H1 (cell line): ENCODE measurements around the gene TMEM44. TPM values are rescaled to one million over a fixed set of nuclear protein-coding genes. Genes with fewer than 3 reads are reported as not detected.

Experiments used
- CTCF ChIA-PET: fragments of 300-600 bp; sonication (Branson Sonifier 250); formaldehyde crosslinking; loops from one replicate; lab custom pipeline; 2021; ENCODE audit not compliant: partially characterized antibody; lab: Charles Lee
- POLR2A ChIA-PET: fragments of 300-600 bp; sonication (Branson Sonifier 250); formaldehyde crosslinking; loops from one replicate; lab custom pipeline; 2021; ENCODE audit warnings: inconsistent platforms; ENCODE audit not compliant: partially characterized antibody; lab: Charles Lee
- DNase-seq, 2 experiments: peaks; one replicate each; pipeline versions ENCODE4 v3.0.0 to v3.0.0-alpha.2; 2010 to 2022; ENCODE audit warnings: low spot score in 2 of 2, low read depth in 1 of 2, mixed read lengths in 1 of 2
- FAIRE-seq: peaks from 2 replicates; lab custom pipeline; 2011; peaks lifted over from hg19 to GRCh38; lab: Jason Lieb, UNC
- H2AFZ ChIP-seq: 2 replicates; pipeline ENCODE4 v1.8.1; 2012; ENCODE audit warnings: low read length, inconsistent platforms
- H2AK5ac ChIP-seq: 2 replicates; pipeline ENCODE4 v1.6.1; 2013; ENCODE audit warnings: low read depth, low read length
- H2BK120ac ChIP-seq: replicated peaks from 2 replicates; pipeline ENCODE3; 2013; ENCODE audit warnings: low read depth, low read length, inconsistent platforms
- H2BK12ac ChIP-seq: 2 replicates; pipeline ENCODE4 v1.6.1; 2013; ENCODE audit warnings: low read depth, low read length
- H2BK15ac ChIP-seq: 2 replicates; pipeline ENCODE4 v1.6.1; 2013; ENCODE audit warnings: low read length
- H2BK20ac ChIP-seq: 2 replicates; pipeline ENCODE4 v1.6.1; 2013; ENCODE audit warnings: low read length
- H2BK5ac ChIP-seq: 2 replicates; pipeline ENCODE4 v1.6.1; 2013; ENCODE audit warnings: low read depth, low read length
- H3K14ac ChIP-seq: 2 replicates; pipeline ENCODE4 v1.6.1; 2013; ENCODE audit warnings: inconsistent platforms; ENCODE audit not compliant: insufficient read length
- H3K18ac ChIP-seq: 2 replicates; pipeline ENCODE4 v1.6.1; 2013; ENCODE audit warnings: low read length; ENCODE audit errors: extremely low read depth
- H3K23ac ChIP-seq: 2 replicates; pipeline ENCODE4 v1.6.1; 2013; ENCODE audit warnings: inconsistent platforms; ENCODE audit not compliant: insufficient read length
- H3K23me2 ChIP-seq: 2 replicates; pipeline ENCODE4 v1.6.1; 2013; ENCODE audit warnings: low read depth, low read length
- H3K27ac ChIP-seq: 2 replicates; pipeline ENCODE4 v1.6.1; 2011; ENCODE audit warnings: low read depth, low read length, inconsistent platforms
- H3K27me3 ChIP-seq, 4 experiments: replicated peaks in 1 of 4; 1 replicate in 1 of 4; 2 replicates in 3 of 4; pipeline versions ENCODE4 v1.6.1 to v1.8.1; 2011 to 2013; ENCODE audit warnings: low read length in 3 of 4, mild to moderate bottlenecking in 3 of 4, inconsistent platforms in 2 of 4, mixed read lengths in 2 of 4, moderate library complexity in 1 of 4; ENCODE audit not compliant: control insufficient read depth in 3 of 4, insufficient read depth in 3 of 4; ENCODE audit errors: extremely low read depth in 1 of 4
- H3K36me3 ChIP-seq, 4 experiments: 2 replicates each; pipeline versions ENCODE4 v1.6.1 to v1.8.1; 2011 to 2013; ENCODE audit warnings: mild to moderate bottlenecking in 4 of 4, low read length in 3 of 4, moderate library complexity in 2 of 4, control low read depth in 1 of 4, inconsistent platforms in 1 of 4; ENCODE audit not compliant: insufficient read depth in 4 of 4, control insufficient read depth in 2 of 4
- H3K4ac ChIP-seq: replicated peaks from 2 replicates; pipeline ENCODE3; 2013; ENCODE audit warnings: low read length, low read depth, mixed read lengths, inconsistent platforms; ENCODE audit not compliant: insufficient read length
- H3K4me1 ChIP-seq, 4 experiments: replicated peaks in 1 of 4; 1 replicate in 1 of 4; 2 replicates in 3 of 4; pipeline versions ENCODE4 v1.6.1 to v1.8.1; 2011 to 2013; ENCODE audit warnings: low read length in 3 of 4, inconsistent platforms in 2 of 4, mixed read lengths in 1 of 4; ENCODE audit not compliant: insufficient read depth in 4 of 4, control insufficient read depth in 3 of 4
- H3K4me2 ChIP-seq, 2 experiments: 2 replicates each; pipeline versions ENCODE4 v1.6.1 to v1.8.1; 2011 to 2013; ENCODE audit warnings: low read depth in 2 of 2, low read length in 2 of 2, control low read depth in 1 of 2, inconsistent platforms in 1 of 2, mild to moderate bottlenecking in 1 of 2; ENCODE audit not compliant: insufficient read depth in 1 of 2
- H3K4me3 ChIP-seq, 4 experiments: fragments of 200-600, 300-600 bp in 1 of 4; sonication (generic), shearing (Covaris generic), sonication (Bioruptor Twin) in 1 of 4; 2 replicates each; pipeline versions ENCODE4 v1.5.1 to v1.8.1; 2011 to 2016; ENCODE audit warnings: low read length in 4 of 4, low read depth in 3 of 4, control low read depth in 2 of 4, inconsistent platforms in 2 of 4, mild to moderate bottlenecking in 2 of 4, mixed read lengths in 1 of 4, moderate library complexity in 1 of 4; ENCODE audit not compliant: insufficient read depth in 2 of 4; ENCODE audit errors: extremely low read depth in 1 of 4
- H3K56ac ChIP-seq: replicated peaks from 2 replicates; pipeline ENCODE3; 2013; ENCODE audit warnings: low read depth, mild to moderate bottlenecking, mixed read lengths, low read length, inconsistent platforms; ENCODE audit not compliant: insufficient read length
- H3K79me1 ChIP-seq: 2 replicates; pipeline ENCODE4 v1.6.1; 2013; ENCODE audit warnings: low read depth, low read length, control low read depth
- H3K79me2 ChIP-seq, 2 experiments: 2 replicates each; pipeline versions ENCODE4 v1.6.1 to v1.8.1; 2012 to 2013; ENCODE audit warnings: low read length in 2 of 2, mild to moderate bottlenecking in 2 of 2, inconsistent platforms in 1 of 2; ENCODE audit not compliant: insufficient read depth in 2 of 2, control insufficient read depth in 1 of 2
- H3K9ac ChIP-seq, 4 experiments: replicated peaks in 1 of 4; 1 replicate in 1 of 4; 2 replicates in 3 of 4; pipeline versions ENCODE4 v1.6.1 to v1.8.1; 2011 to 2013; ENCODE audit warnings: low read depth in 3 of 4, low read length in 3 of 4, control low read depth in 2 of 4, mild to moderate bottlenecking in 2 of 4, moderate library complexity in 2 of 4, inconsistent platforms in 1 of 4; ENCODE audit errors: extremely low read depth in 1 of 4
- H3K9me3 ChIP-seq, 2 experiments: 2 replicates each; pipeline versions ENCODE4 v1.6.1 to v1.8.1; 2012 to 2013; ENCODE audit warnings: mild to moderate bottlenecking in 2 of 2, moderate library complexity in 2 of 2, control low read depth in 1 of 2, inconsistent platforms in 1 of 2, low read depth in 1 of 2, low read length in 1 of 2, mixed read lengths in 1 of 2; ENCODE audit not compliant: insufficient read depth in 2 of 2
- H4K20me1 ChIP-seq, 2 experiments: replicated peaks in 1 of 2; 2 replicates each; pipeline versions ENCODE3 to v1.8.1; 2011 to 2013; ENCODE audit warnings: inconsistent platforms in 2 of 2, low read length in 2 of 2, mild to moderate bottlenecking in 1 of 2; ENCODE audit not compliant: insufficient read depth in 2 of 2, control insufficient read depth in 1 of 2
- H4K5ac ChIP-seq: 2 replicates; pipeline ENCODE4 v1.6.1; 2013; ENCODE audit warnings: low read length, low read depth, mixed read lengths, inconsistent platforms; ENCODE audit not compliant: insufficient read length
- H4K8ac ChIP-seq: 2 replicates; pipeline ENCODE4 v1.8.0; 2013; ENCODE audit warnings: mild to moderate bottlenecking, moderate library complexity, low read length, inconsistent platforms; ENCODE audit not compliant: insufficient read depth; ENCODE audit errors: extremely low read depth
- H4K91ac ChIP-seq: replicated peaks from 2 replicates; pipeline ENCODE3; 2013; ENCODE audit warnings: low read length, mixed read lengths, inconsistent platforms; ENCODE audit not compliant: insufficient read length
- BCL11A ChIP-seq, 2 experiments: IDR thresholded peaks; one replicate each; pipeline ENCODE4 v1.6.1; 2011; ENCODE audit warnings: low read depth in 2 of 2, low read length in 2 of 2, mild to moderate bottlenecking in 2 of 2
- CREB1 ChIP-seq: IDR thresholded peaks from 2 replicates; pipeline ENCODE4 v1.6.1; 2012; ENCODE audit warnings: inconsistent platforms
- GTF2F1 ChIP-seq: IDR thresholded peaks from 2 replicates; pipeline ENCODE4 v1.6.1; 2012; ENCODE audit warnings: low read depth, low read length, improper control_type of control experiment, borderline replicate concordance
- JUND ChIP-seq: IDR thresholded peaks from 2 replicates; pipeline ENCODE4 v1.6.1; 2011; ENCODE audit warnings: mild to moderate bottlenecking, improper control_type of control experiment, low read length
- NRF1 ChIP-seq: IDR thresholded peaks from 2 replicates; pipeline ENCODE4 v1.6.1; 2011; ENCODE audit warnings: mild to moderate bottlenecking, low read depth, low read length, improper control_type of control experiment
- SIN3A ChIP-seq, 2 experiments: IDR thresholded peaks in 1 of 2; conservative IDR thresholded peaks in 1 of 2; 2 replicates each; pipeline ENCODE4 v1.6.1; 2011 to 2012; ENCODE audit warnings: low read length in 2 of 2, improper control_type of control experiment in 1 of 2, low read depth in 1 of 2, mild to moderate bottlenecking in 1 of 2
- SP1 ChIP-seq: IDR thresholded peaks from 2 replicates; pipeline ENCODE4 v1.6.1; 2011; ENCODE audit warnings: low read depth, low read length
- TAF1 ChIP-seq: IDR thresholded peaks from 2 replicates; pipeline ENCODE4 v1.6.1; 2011; ENCODE audit warnings: mild to moderate bottlenecking, low read depth, low read length
- TCF12 ChIP-seq: IDR thresholded peaks from 2 replicates; pipeline ENCODE4 v1.6.1; 2011; ENCODE audit warnings: low read depth, mild to moderate bottlenecking, low read length
- TEAD4 ChIP-seq: IDR thresholded peaks from 2 replicates; pipeline ENCODE4 v1.6.1; 2012; ENCODE audit warnings: low read depth, low read length, inconsistent platforms, mixed read lengths
- USF2 ChIP-seq: IDR thresholded peaks from 2 replicates; pipeline ENCODE4 v1.6.1; 2011; ENCODE audit warnings: low read length, improper control_type of control experiment
- WGBS, 2 experiments: shearing (Covaris generic) in 1 of 2; methylation state at CpG; one replicate each; pipeline versions ENCODE4 v1.1.6 to v1.1.7; 2013 to 2015; ENCODE audit warnings: low lambda C conversion rate in 2 of 2, mixed read lengths in 2 of 2, inconsistent platforms in 1 of 2, low coverage in 1 of 2, missing lambda C conversion rate in 1 of 2; ENCODE audit not compliant: insufficient replicate concordance in 2 of 2, insufficient coverage in 1 of 2, insufficient read length in 1 of 2; ENCODE audit errors: extremely low coverage in 1 of 2, missing lambda C conversion rate in 1 of 2; 5-methylcytosine and 5-hydroxymethylcytosine counted together
- polyA plus RNA-seq, 7 experiments: library from polyadenylated mRNA; depleted of rRNA in 3 of 7; stranded (reverse) in 5 of 7; unstranded in 2 of 7; fragments of >200 nt in 5 of 7; fragments of 200-250 nt in 2 of 7; gene quantifications; 1 replicate in 5 of 7; 2 replicates in 1 of 7; 4 replicates in 1 of 7; pipeline versions ENCODE4 v1.2.1 to v1.2.3, GENCODE V29; 2011 to 2013; ENCODE audit warnings: missing spikeins in 2 of 7, mixed read lengths in 2 of 7
- total RNA-seq: library from RNA; stranded (reverse); fragmentation: NEBNext Ultra II Directional; extraction: Animal tissue kit (Norgen Biotek cat#: 25700); gene quantifications from 2 replicates; pipeline ENCODE4 v1.2.1, GENCODE V29; 2021

Gene TMEM44
- total and polyA plus RNA-seq, 2 of the 8 experiments (the other 6 are each of a cell fraction or from before 2014, with no cell fraction given), result 14.0 to 16.7 TPM

DNA sequence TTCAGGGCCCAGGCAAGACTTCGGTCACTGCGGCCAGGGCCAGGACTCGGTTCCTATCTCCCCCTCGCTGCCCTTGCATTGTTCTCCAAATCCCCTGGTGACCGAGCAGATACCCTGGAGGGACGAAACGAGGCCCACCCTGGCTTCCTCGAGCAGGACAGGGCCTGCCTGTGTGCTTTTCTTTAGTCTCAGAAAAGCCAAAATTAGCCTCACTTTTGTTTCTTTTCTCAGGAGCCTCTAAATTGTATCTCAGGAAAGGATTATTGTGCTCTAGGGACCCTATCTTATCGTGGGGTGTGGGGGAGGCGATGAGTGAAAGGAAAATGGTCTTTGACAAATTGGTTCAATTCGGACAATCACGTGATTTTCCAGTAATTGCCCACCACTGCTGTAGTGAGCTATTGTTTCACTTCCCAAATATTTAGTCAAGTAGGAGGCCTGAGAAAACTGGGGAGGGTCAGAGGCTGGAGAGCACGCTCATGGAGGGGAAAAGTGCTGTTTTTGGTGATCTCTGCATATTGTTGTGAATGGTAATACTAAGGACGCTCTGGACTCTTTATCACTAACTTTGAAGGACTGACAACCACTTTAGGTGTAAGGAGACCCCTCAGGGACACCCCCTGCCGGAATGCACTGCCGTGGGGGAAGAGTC lies 61.6 kb downstream of the TMEM44 start:
- H3K36me3 ChIP-seq, result no peaks in the 10 kb centered on the region
- DNase-seq, result no peak
- POLR2A ChIA-PET, result interaction anchor here (1.5 kb wide), 1 partner anchor 86 kb away, joined by 4 read pairs; no protein-coding TSS in a partner anchor

More for the DNA sequence above, 61.6 kb downstream of the TMEM44 start:
- Histone ChIP-seq H4K5ac (no peak overlapping the region), H4K91ac (no peak overlapping the region), H2BK15ac (no peak overlapping the region), H3K4me2 (no peak overlapping the region), H2AFZ (peak overlapping the region; percentile 46; the same call in 1 of the 2 replicates), H4K8ac (no peak overlapping the region), H3K4me1 (no peaks in the 10 kb centered on the region), H3K23ac (no peak overlapping the region), H2BK12ac (no peak overlapping the region), H2AK5ac (no peak overlapping the region), H3K79me1 (no peaks in the 10 kb centered on the region), H3K23me2 (no peaks in the 10 kb centered on the region), H3K79me2 (no peaks in the 10 kb centered on the region), H3K18ac (no peak overlapping the region), H3K4me3 (no peak overlapping the region), H3K9me3 (no peaks in the 10 kb centered on the region), H3K27ac (no peak overlapping the region), H3K9ac (no peak overlapping the region), H2BK5ac (no peak overlapping the region), H3K14ac (no peak overlapping the region), H2BK20ac (no peak overlapping the region), H2BK120ac (no peak overlapping the region), H3K27me3 (no peaks in the 10 kb centered on the region), H3K4ac (no peak overlapping the region), H4K20me1 (no peaks in the 10 kb centered on the region), H3K56ac (no peak overlapping the region)
- no peak for FAIRE-seq
- 90% methylated on average over 16 of the region's 16 CpGs; no CpG with 5 or more reads in 1 of the 2 experiments for WGBS, 2 experiments
- CTCF ChIA-PET, result interaction anchor here (0.7 to 5.4 kb wide), 7 partner anchors 16 to 138 kb away, joined by 3 to 48 read pairs (median 4); no protein-coding TSS in a partner anchor
- TF ChIP-seq JUND, result no peak
- no peak for TF ChIP-seq SP1
- TF ChIP-seq SIN3A (conservative IDR thresholded peaks at IDR 0.05 in 1 of 2, IDR thresholded peaks at IDR 0.05 in 1 of 2; ENCODE audit: low read depth in 1 of 2, low read length in 2 of 2), result no peak
- TF ChIP-seq TCF12, result no peak
- TF ChIP-seq TAF1, result no peak
- no peak for TF ChIP-seq USF2
- no peak for TF ChIP-seq BCL11A (IDR thresholded peaks at IDR 0.05; ENCODE audit: low read depth in 2 of 2, low read length in 2 of 2)
- no peak for TF ChIP-seq NRF1
- no peak for TF ChIP-seq GTF2F1
- TF ChIP-seq CREB1, result no peak
- TF ChIP-seq TEAD4, result no peak
